GM12891 (cell line): ENCODE results near the gene AKAP7.

Source experiments
- POLR2A ChIP-seq: IDR thresholded peaks from 2 replicates; pipeline ENCODE4 v1.6.1; 2011; ENCODE audit warnings: low read depth, low read length, control low read depth
- POLR2AphosphoS5 ChIP-seq: IDR thresholded peaks from 2 replicates; pipeline ENCODE4 v1.6.1; 2011; ENCODE audit warnings: low read depth, low read length, control low read depth
- TAF1 ChIP-seq: IDR thresholded peaks from 2 replicates; pipeline ENCODE4 v1.6.1; 2011; ENCODE audit warnings: low read depth, low read length, control low read depth

DNA sequence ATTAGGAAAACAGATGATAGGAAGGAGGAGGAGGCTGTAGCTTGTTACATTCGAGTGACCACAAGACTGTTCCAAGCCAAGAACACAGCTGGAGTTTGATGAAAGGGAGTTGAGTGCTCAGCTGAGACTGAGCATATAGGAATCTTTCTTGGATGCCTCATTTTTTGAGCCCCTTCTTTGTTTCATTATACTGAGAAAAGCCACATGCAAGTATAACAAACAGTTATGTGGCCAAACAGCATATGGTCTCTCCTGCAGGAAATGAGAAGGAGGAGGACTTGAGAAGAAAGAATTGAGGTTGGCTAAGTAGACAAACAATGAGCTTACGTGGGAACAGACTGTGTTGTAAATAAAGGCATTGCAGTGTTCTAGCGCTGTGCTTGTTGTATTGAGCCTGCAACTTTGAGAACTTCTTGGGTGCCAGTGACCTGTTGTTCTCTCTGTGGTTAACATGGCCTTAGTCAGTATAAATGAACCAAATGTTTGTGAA, 78.3 kb downstream of the AKAP7 start:
- TF ChIP-seq POLR2AphosphoS5 (no peak), POLR2A (no peak), TAF1 (no peak)
